HepG2 (cell line): ENCODE results near the gene OGFR.

ENCODE experiments used
- CBFB ChIP-seq: sonication (generic); formaldehyde crosslinking; IDR thresholded peaks from 2 replicates; pipeline ENCODE4 v1.4.0; 2020; ENCODE audit warnings: missing genetic modification reagents
- FOXK1 ChIP-seq: sonication (generic); formaldehyde crosslinking; IDR thresholded peaks from 2 replicates; pipeline ENCODE4 v1.4.0; 2020; ENCODE audit warnings: low read depth, missing genetic modification reagents, borderline replicate concordance
- FOXK2 ChIP-seq: fragments of 450-650 bp; IDR thresholded peaks from 2 replicates; pipeline ENCODE4 v1.6.1; 2016
- POLR2A ChIP-seq, 2 experiments: IDR thresholded peaks; 2 replicates each; pipeline ENCODE4 v1.6.1; 2011; ENCODE audit warnings: low read depth in 2 of 2, low read length in 2 of 2, mild to moderate bottlenecking in 1 of 2, moderate library complexity in 1 of 2; ENCODE audit not compliant: insufficient read depth in 1 of 2
- POLR2AphosphoS5 ChIP-seq: IDR thresholded peaks from 2 replicates; pipeline ENCODE4 v1.6.1; 2012; ENCODE audit warnings: low read depth, low read length
- SRSF1 ChIP-seq: fragments of 200-400 bp; formaldehyde crosslinking; optimal IDR thresholded peaks from 2 replicates; pipeline ENCODE3; 2017; ENCODE audit warnings: mild to moderate bottlenecking, low read depth, low read length, moderate library complexity
- TAF1 ChIP-seq: sonication (generic); formaldehyde crosslinking; IDR thresholded peaks from 2 replicates; pipeline ENCODE4 v1.4.0; 2020; ENCODE audit warnings: missing genetic modification reagents
- U2AF2 ChIP-seq: fragments of 200-400 bp; formaldehyde crosslinking; IDR thresholded peaks from 2 replicates; pipeline ENCODE4 v1.6.1; 2017; ENCODE audit warnings: low read depth, mild to moderate bottlenecking, low read length
- ZFYVE20 ChIP-seq: sonication (generic); formaldehyde crosslinking; IDR thresholded peaks from 2 replicates; pipeline ENCODE4 v1.8.0; 2023; ENCODE audit warnings: low read depth, mild to moderate bottlenecking, moderate library complexity, missing genetic modification reagents, borderline replicate concordance
- TF ChIP-seq, protein P1 (sequence below): sonication (generic); formaldehyde crosslinking; IDR thresholded peaks from 2 replicates; pipeline ENCODE4 v1.5.0; 2020; ENCODE audit warnings: mild to moderate bottlenecking, missing genetic modification reagents, moderate library complexity

DNA sequence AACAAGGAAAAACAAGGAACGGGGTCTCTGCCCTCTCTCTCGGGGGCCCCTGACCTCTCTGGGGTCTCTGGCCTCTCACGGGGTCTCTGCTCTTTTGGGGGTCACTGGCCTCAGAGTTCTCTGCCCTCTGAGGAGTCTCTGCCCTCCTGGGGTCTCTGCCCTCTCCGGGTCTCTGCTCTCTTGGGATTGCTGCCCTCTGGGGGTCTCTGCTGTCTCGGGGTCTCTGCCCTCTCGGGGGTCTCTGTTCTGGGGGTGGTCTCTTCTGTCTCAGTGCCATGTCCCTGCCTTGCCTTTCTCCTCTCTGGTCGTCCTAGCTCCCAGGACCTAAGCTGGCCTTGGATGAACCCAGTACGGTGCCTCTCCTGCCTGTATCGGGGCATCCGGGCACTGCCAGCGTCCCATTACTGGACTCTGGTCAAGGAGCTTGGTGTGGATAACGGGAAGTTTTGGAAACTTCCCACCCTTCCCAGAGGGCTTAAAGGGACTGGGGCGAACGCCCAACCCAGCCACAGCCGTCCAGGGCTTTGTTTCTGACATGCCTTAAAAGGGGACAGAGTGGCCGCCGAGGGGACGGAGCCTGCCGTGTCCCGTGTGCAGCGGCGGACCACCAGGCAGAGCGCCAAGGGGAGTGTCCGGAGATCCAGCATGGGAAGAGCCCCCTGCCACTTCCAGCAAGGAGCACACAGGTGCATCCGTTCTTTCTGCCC, 33.1 kb upstream of the OGFR start:
- no peak for TF ChIP-seq TAF1 (CRISPR knock-in tag)
- TF ChIP-seq U2AF2: no peak
- no peak for TF ChIP-seq ZFYVE20 (CRISPR knock-in tag)
- no peak for TF ChIP-seq POLR2AphosphoS5
- TF ChIP-seq, protein P1, sequence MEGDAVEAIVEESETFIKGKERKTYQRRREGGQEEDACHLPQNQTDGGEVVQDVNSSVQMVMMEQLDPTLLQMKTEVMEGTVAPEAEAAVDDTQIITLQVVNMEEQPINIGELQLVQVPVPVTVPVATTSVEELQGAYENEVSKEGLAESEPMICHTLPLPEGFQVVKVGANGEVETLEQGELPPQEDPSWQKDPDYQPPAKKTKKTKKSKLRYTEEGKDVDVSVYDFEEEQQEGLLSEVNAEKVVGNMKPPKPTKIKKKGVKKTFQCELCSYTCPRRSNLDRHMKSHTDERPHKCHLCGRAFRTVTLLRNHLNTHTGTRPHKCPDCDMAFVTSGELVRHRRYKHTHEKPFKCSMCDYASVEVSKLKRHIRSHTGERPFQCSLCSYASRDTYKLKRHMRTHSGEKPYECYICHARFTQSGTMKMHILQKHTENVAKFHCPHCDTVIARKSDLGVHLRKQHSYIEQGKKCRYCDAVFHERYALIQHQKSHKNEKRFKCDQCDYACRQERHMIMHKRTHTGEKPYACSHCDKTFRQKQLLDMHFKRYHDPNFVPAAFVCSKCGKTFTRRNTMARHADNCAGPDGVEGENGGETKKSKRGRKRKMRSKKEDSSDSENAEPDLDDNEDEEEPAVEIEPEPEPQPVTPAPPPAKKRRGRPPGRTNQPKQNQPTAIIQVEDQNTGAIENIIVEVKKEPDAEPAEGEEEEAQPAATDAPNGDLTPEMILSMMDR: no peak
- TF ChIP-seq CBFB (CRISPR knock-in tag): no peak
- no peak for TF ChIP-seq FOXK2
- no peak for TF ChIP-seq FOXK1 (CRISPR knock-in tag)
- no peak for TF ChIP-seq POLR2A (IDR thresholded peaks at IDR 0.05; ENCODE audit: insufficient read depth in 1 of 2, low read depth in 2 of 2, low read length in 2 of 2)
- TF ChIP-seq SRSF1: no peak
